HL-60/S4 treated with phorbol 12-myristate 13-acetate at 8.2 ng/mL for 4 days and 3 days (cell line): Measurements from ENCODE around the gene C11orf52.

Experiments used
- in situ Hi-C: fragments of 300-500 bp; cut with MboI; formaldehyde crosslinking; loops from 2 replicates; pipeline ENCODE4 v1.15.0; 2022; ENCODE audit warnings: low sequenced_read_pairs

C11orf52 gene

GRCh38 chr11:111937461-111937769 is 18.7 kb downstream of the C11orf52 start:
- in situ Hi-C loops, result no loop called here

GRCh38 chr11:111937844-111938243 is 19.1 kb downstream of the C11orf52 start:
- in situ Hi-C loops, result no loop called here

GRCh38 chr11:111938687-111939160 is 20.0 kb downstream of the C11orf52 start:
- in situ Hi-C loops, result no loop called here

GRCh38 chr11:111939836-111940604 is 21.3 kb downstream of the C11orf52 start:
- in situ Hi-C loops, result no loop called here

- in situ Hi-C loops, result no loop called here
Observed at GRCh38 chr11:111941963-111942362, 23.2 kb downstream of the C11orf52 start.

- in situ Hi-C loops, result no loop called here
Observed at GRCh38 chr11:111942829-111943228, 24.1 kb downstream of the C11orf52 start.

GRCh38 chr11:111944139-111944538 is 25.4 kb downstream of the C11orf52 start:
- in situ Hi-C loops, result no loop called here

GRCh38 chr11:111944651-111945051 is 25.9 kb downstream of the C11orf52 start:
- in situ Hi-C loops, result no loop called here

GRCh38 chr11:111945198-111945597 is 26.5 kb downstream of the C11orf52 start:
- in situ Hi-C loops, result no loop called here

- in situ Hi-C loops, result no loop called here
Observed at GRCh38 chr11:111946499-111946898, 27.8 kb downstream of the C11orf52 start.

- in situ Hi-C loops, result no loop called here
Observed at GRCh38 chr11:111947143-111947542, 28.4 kb downstream of the C11orf52 start.

GRCh38 chr11:111949519-111950426 is 31.1 kb downstream of the C11orf52 start:
- in situ Hi-C loops, result no loop called here

- in situ Hi-C loops, result no loop called here
Observed at GRCh38 chr11:111951565-111951964, 32.9 kb downstream of the C11orf52 start.

- in situ Hi-C loops, result no loop called here
Observed at GRCh38 chr11:111954154-111954553, 35.4 kb downstream of the C11orf52 start.

GRCh38 chr11:111957663-111958444 is 39.1 kb downstream of the C11orf52 start:
- in situ Hi-C loops, result no loop called here

GRCh38 chr11:111960916-111961315 is 42.2 kb downstream of the C11orf52 start:
- in situ Hi-C loops, result no loop called here

- in situ Hi-C loops, result no loop called here
Observed at GRCh38 chr11:111961389-111962300, 42.9 kb downstream of the C11orf52 start.

- in situ Hi-C loops, result no loop called here
Observed at GRCh38 chr11:111963931-111964340, 45.2 kb downstream of the C11orf52 start.

GRCh38 chr11:111966678-111967077 is 48.0 kb downstream of the C11orf52 start:
- in situ Hi-C loops, result no loop called here

- in situ Hi-C loops, result no loop called here
Observed at GRCh38 chr11:111967649-111968048, 48.9 kb downstream of the C11orf52 start.
